Activated CD4-positive, alpha-beta T cell treated with anti-CD3 and anti-CD28 coated beads, Interleukin-10, Interleukin-2, amounts not matched to agents 100 ng/mL and 50 ng/mL, durations not matched to agents 16 hours and 8 hours (primary cell): ENCODE results near the gene MPRIP.
A peak's percentile ranks its signal among the peaks of the same experiment; 100 is the strongest.

Experiments used
- DNase-seq: peaks from one replicate; pipeline ENCODE4 v3.0.0-alpha.2; 2020

The MPRIP gene

GRCh38 chr17:17226451-17227265, 184.4 kb downstream of the MPRIP start:
- DNase-seq = no peak

GRCh38 chr17:17227608-17228520, 185.6 kb downstream of the MPRIP start:
- no peak for DNase-seq

DNA sequence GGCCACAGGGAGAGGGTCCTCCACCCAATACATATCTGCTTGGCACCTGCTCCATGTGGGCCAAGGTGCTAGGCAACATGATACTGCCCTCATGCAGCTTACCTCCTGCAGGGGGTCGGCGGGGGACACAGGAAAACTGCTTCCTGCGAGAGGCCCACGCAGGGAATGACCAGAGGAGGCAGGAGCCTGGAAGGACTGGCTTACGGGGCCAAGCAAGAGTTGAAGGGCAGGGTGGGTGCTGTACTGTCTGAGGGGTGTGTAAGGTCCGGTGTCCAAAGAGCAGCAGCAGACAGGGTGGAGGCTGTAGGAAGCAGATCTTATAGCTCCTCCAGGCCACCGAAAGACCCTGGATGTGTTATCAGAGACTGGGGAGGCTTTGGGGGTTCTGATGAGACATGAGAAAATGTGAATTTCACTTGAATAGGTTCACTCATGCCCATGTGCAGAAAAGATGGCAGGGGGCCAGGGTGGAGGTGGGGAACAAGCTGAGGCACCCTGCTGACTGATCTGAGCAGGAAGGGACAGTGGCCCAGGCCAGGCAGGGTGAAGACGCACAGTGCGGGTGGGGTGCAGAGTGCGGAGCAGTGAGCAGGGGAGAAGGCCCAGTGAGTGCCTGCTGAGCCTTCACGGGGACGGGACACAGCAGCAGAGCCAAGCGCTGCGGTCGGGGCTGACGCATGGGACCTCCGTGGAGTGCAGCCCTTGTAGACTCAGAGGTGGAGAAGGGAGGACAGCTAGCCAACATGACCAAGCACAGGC, 186.4 kb downstream of the MPRIP start:
- no peak for DNase-seq

DNA sequence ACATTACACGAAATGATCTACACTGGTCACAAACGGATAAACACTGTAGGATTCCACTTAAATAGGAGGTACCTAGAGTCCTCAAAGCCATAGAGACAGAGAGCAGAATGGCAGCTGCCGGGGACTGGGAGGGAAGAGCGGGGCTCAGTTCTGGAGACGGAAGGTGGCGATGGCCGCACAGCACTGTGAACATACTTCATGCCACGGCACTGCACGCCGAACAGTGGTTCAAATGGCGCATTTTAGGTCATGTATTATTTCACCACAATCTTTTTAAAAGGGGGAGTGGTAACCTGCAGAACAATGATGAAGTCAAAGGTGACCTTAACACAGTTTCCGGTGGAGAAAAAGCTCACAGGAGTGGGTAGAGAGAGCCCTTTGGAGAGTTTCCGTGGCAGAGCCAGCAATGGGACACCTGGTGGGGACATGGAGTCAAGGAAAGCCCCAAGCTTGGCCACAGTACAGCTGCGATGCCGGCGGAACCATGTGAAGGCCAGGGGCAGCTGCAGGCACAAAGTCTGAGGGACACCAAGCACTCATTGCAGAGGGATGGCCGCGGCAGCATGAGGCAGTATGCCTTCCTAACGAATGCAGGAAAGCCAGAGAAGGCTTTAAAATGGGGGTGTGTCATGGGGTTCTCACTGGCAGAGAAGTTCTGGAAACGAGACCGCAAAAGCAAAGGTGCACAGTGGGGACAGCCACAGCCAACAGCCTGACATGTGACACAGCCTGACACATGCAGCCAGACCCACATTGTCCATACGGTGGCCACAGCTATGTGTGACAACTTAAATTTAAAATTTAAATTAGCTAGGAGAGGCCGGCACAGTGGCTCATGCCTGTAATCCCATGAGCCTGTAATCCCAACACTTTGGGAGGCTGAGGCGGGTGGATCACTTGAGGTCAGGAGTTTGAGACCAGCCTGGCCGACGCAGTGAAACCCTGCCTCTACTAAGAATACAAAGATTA, 187.4 kb downstream of the MPRIP start:
- no peak for DNase-seq

DNA sequence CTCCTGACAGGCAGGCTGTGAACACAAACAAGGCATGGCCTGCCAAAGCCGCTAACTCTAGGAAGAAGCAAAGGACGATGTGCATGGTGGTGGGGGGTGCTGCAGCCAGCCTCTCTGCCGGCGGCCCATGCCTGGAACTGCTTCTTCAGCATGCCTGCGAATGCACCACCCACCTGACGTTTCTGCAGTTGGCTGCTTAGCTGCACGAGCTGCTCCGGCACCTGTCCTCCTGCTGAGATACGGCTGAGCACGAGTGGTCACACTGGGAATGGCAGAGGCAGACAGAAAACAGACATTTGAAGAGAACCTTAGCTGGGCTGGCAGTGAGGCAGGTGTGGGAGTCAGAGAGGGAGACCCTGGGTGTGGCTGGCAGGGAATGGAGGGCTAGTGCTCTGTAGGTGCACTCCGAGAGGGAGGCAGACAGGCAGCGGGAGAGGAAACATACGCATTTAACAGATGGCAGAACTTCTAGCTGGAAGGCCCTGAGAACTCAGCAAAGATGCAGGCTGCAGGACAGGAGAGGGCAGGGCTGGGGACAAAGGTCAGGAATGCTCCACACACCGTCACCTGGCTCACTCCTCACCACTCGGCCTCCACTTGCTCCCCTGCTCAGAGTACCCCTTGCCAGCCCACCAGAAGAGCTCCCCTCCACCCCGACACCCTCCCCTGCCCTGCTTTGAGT, 189.5 kb downstream of the MPRIP start:
- no peak for DNase-seq

GRCh38 chr17:17232303-17232621, 190.0 kb downstream of the MPRIP start:
- DNase-seq = no peak

GRCh38 chr17:17235212-17236174, 193.2 kb downstream of the MPRIP start:
- no peak for DNase-seq

GRCh38 chr17:17236295-17237025, 194.2 kb downstream of the MPRIP start:
- peak; percentile 8 for DNase-seq

- peak; percentile 88 for DNase-seq
Observed at GRCh38 chr17:17237026-17237799, 195.0 kb downstream of the MPRIP start, which contains the start of gene FLCN. Gene FLCN, minus strand, starts transcription at chr17:17237168. Its CDS starts 9,031 bp downstream, at chr17:17228137.

GRCh38 chr17:17239832-17240231, 197.6 kb downstream of the MPRIP start:
- DNase-seq = no peak

- no peak for DNase-seq
Observed at GRCh38 chr17:17241656-17242055, 199.4 kb downstream of the MPRIP start.

DNA sequence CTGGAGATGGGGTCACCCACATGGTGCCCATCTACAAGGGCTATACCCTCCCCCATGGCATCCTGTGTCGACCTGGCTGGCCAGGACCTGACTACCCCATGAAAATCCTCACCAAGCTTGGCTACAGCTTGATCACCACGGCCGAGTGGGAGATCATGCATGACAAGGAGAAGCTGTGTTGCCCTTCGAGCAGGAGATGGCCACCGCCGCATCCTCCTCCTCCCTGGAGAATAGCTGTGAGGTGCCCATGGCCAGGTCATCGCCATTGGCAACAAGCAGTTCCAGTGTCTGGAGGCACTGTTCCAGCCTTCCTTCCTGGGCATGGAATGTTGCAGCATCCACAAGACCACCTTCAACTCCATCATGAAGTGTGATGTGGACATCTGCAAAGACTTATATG, 200.0 kb downstream of the MPRIP start:
- no peak for DNase-seq
